ENCODE data around the gene GMPPB.

GRCh38 chr3:49724586-49724985, 835 bp upstream of the GMPPB start:
- TF ChIP-seq EGR1 (IDR thresholded peaks at IDR 0.05) (no peak), YY1 (IDR thresholded peaks at IDR 0.05; ENCODE audit: low read depth) (no peak), EP300 (IDR thresholded peaks at IDR 0.05; ENCODE audit: borderline replicate concordance) (no peak), REST (IDR thresholded peaks at IDR 0.05; ENCODE audit: low read depth) (no peak), RAD21 (IDR thresholded peaks at IDR 0.05; ENCODE audit: low read depth) (no peak), CREB1 (IDR thresholded peaks at IDR 0.05; ENCODE audit: low read depth) (no peak), TEAD4 (IDR thresholded peaks at IDR 0.05) (no peak), TCF12 (IDR thresholded peaks at IDR 0.05; ENCODE audit: low read depth) (no peak), CEBPB (IDR thresholded peaks at IDR 0.05) (no peak)
- TF ChIP-seq, protein P1, sequence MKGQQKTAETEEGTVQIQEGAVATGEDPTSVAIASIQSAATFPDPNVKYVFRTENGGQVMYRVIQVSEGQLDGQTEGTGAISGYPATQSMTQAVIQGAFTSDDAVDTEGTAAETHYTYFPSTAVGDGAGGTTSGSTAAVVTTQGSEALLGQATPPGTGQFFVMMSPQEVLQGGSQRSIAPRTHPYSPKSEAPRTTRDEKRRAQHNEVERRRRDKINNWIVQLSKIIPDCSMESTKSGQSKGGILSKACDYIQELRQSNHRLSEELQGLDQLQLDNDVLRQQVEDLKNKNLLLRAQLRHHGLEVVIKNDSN (IDR thresholded peaks at IDR 0.05): no peak

All from Ishikawa (cell line).